Naive thymus-derived CD4-positive, alpha-beta T cell (primary cell): ENCODE results near the gene MYO1H. TPM values are rescaled to one million over a fixed set of nuclear protein-coding genes. Genes with fewer than 3 reads are reported as not detected.

Source experiments
- ATAC-seq: fragments of 150-1000 bp; cut with Tn5 transposase; 2 replicates; pipeline ENCODE4 v1.10.0; 2021; ENCODE audit warnings: mild to moderate bottlenecking, moderate library complexity
- CTCF ChIA-PET: fragments of 350-600 bp; sonication (Branson Sonifier 250); formaldehyde crosslinking; loops from one replicate; lab custom pipeline; 2021; ENCODE audit warnings: antibody characterized with exemption; lab: Charles Lee
- POLR2A ChIA-PET: fragments of 350-600 bp; sonication (Branson Sonifier 250); formaldehyde crosslinking; loops from one replicate; lab custom pipeline; 2021; ENCODE audit warnings: antibody characterized with exemption, inconsistent platforms; lab: Charles Lee
- DNase-seq, 9 donors: peaks; one replicate each; pipeline versions ENCODE4 v3.0.0 to v3.0.0-alpha.2; 2020 to 2022; ENCODE audit warnings: mixed read lengths in 1 of 9
- H3K27ac ChIP-seq: one replicate; pipeline ENCODE4 v1.7.0; 2013; ENCODE audit warnings: mild to moderate bottlenecking, low read depth, low read length, moderate library complexity
- H3K27me3 ChIP-seq, 2 donors: one replicate each; pipeline ENCODE4 v1.7.0; 2013; ENCODE audit warnings: low read length in 2 of 2, mild to moderate bottlenecking in 2 of 2, moderate library complexity in 2 of 2; ENCODE audit not compliant: control insufficient read depth in 2 of 2, insufficient read depth in 2 of 2
- H3K36me3 ChIP-seq, 3 experiments: 1 replicate in 2 of 3; 2 replicates in 1 of 3; pipeline ENCODE4 v1.7.0; 2013; ENCODE audit warnings: low read length in 3 of 3, mild to moderate bottlenecking in 3 of 3, moderate library complexity in 1 of 3; ENCODE audit not compliant: insufficient read depth in 3 of 3, control insufficient read depth in 2 of 3
- H3K4me1 ChIP-seq, 2 donors: one replicate each; pipeline ENCODE4 v1.7.0; 2013; ENCODE audit warnings: low read length in 2 of 2, mild to moderate bottlenecking in 2 of 2, moderate library complexity in 1 of 2; ENCODE audit not compliant: control insufficient read depth in 2 of 2, insufficient read depth in 2 of 2
- H3K4me3 ChIP-seq: 2 replicates; pipeline ENCODE4 v1.7.0; 2013; ENCODE audit warnings: mild to moderate bottlenecking, low read length
- H3K9me3 ChIP-seq, 3 experiments: 1 replicate in 2 of 3; 2 replicates in 1 of 3; pipeline ENCODE4 v1.7.0; 2013; ENCODE audit warnings: low read length in 3 of 3; ENCODE audit not compliant: control insufficient read depth in 2 of 3
- H3K27ac Mint-ChIP-seq, 9 donors: one replicate each; pipeline ENCODE4 v1.8.0; 2020 to 2022; ENCODE audit warnings: mixed read lengths in 9 of 9, mild to moderate bottlenecking in 8 of 9, moderate library complexity in 5 of 9, inconsistent platforms in 2 of 9
- H3K27me3 Mint-ChIP-seq, 5 donors: one replicate each; pipeline ENCODE4 v1.8.0; 2021 to 2022; ENCODE audit warnings: mixed read lengths in 5 of 5, mild to moderate bottlenecking in 1 of 5
- H3K36me3 Mint-ChIP-seq, 5 donors: one replicate each; pipeline ENCODE4 v1.8.0; 2020 to 2022; ENCODE audit warnings: mixed read lengths in 5 of 5, mild to moderate bottlenecking in 3 of 5, inconsistent platforms in 1 of 5
- H3K4me1 Mint-ChIP-seq, 7 donors: one replicate each; pipeline ENCODE4 v1.8.0; 2020 to 2022; ENCODE audit warnings: mixed read lengths in 7 of 7, mild to moderate bottlenecking in 3 of 7, inconsistent platforms in 1 of 7
- H3K4me3 Mint-ChIP-seq, 10 donors: one replicate each; pipeline ENCODE4 v1.8.0; 2020 to 2022; ENCODE audit warnings: mild to moderate bottlenecking in 10 of 10, mixed read lengths in 10 of 10, moderate library complexity in 6 of 10, inconsistent platforms in 2 of 10
- H3K9me3 Mint-ChIP-seq, 11 donors: one replicate each; pipeline ENCODE4 v1.8.0; 2020 to 2022; ENCODE audit warnings: mixed read lengths in 11 of 11, mild to moderate bottlenecking in 4 of 11, inconsistent platforms in 1 of 11, moderate library complexity in 1 of 11
- intact Hi-C, 2 donors: fragments of 100-400 bp; cut with micrococcal nuclease; formaldehyde crosslinking; loops; one replicate each; pipeline ENCODE4 v1.15.1; 2023
- polyA plus RNA-seq, 2 donors: library from polyadenylated mRNA; unstranded; fragments of 300-500 nt; fragmentation: Illumina TruSeq; gene quantifications; one replicate each; pipeline ENCODE4 v1.2.3, GENCODE V29; 2021
- total RNA-seq, 6 experiments: library from RNA in 5 of 6; stranded (reverse) in 5 of 6; gene quantifications; 1 replicate in 5 of 6; 2 replicates in 1 of 6; pipeline ENCODE4 v1.2.3 and lab custom pipeline; 2021 to 2026

The MYO1H gene
- total RNA-seq (under 1 TPM in 1 of 5 experiments, not detected in 4; 0.49 TPM), polyA plus RNA-seq (not detected), total RNA-seq (lab: John Stamatoyannopoulos, UW) (not detected)

GRCh38 chr12:109347589-109347988 lies at the start of gene MYO1H:
Gene MYO1H (plus strand): TSS chr12:109347900. CDS start chr12:109347961, 61 bp downstream.
- CTCF ChIA-PET = no interaction called here
- H3K27me3 Mint-ChIP-seq = peaks cover 13 to 38% (median 21%) of the 10 kb centered on the region in 5 donors
- H3K4me3 Mint-ChIP-seq = no peak within 1 kb of the TSS

GRCh38 chr12:109299849-109300248 lies 47.9 kb upstream of the MYO1H start:
- H3K9me3 Mint-ChIP-seq = no peaks in the 10 kb centered on the region
- H3K4me3 Mint-ChIP-seq = no peak overlapping the region
- Histone ChIP-seq H3K4me1 (no peaks in the 10 kb centered on the region), H3K27me3 (no peaks in the 10 kb centered on the region), H3K9me3 (no peaks in the 10 kb centered on the region), H3K36me3 (no peaks in the 10 kb centered on the region), H3K4me3 (no peak overlapping the region), H3K27ac (no peak overlapping the region)
- no peaks in the 10 kb centered on the region for H3K36me3 Mint-ChIP-seq
- POLR2A ChIA-PET = no interaction called here
- CTCF ChIA-PET = no interaction called here
- no peak for DNase-seq
- H3K27ac Mint-ChIP-seq = no peak overlapping the region
- intact Hi-C loops = no loop called here
- H3K27me3 Mint-ChIP-seq = peaks cover 6 to 54% (median 33%) of the 10 kb centered on the region in 5 donors
- H3K4me1 Mint-ChIP-seq = peaks cover 0 to 2% (median 0%) of the 10 kb centered on the region in 7 donors
- ATAC-seq = no peak

More at GRCh38 chr12:109347589-109347988, at the start of gene MYO1H:
- H3K9me3 Mint-ChIP-seq = peaks cover 0 to 7% (median 0%) of the 10 kb centered on the region in 11 donors
- Histone ChIP-seq H3K4me3 (no peak within 1 kb of the TSS), H3K27ac (no peak within 1 kb of the TSS), H3K9me3 (no peaks in the 10 kb centered on the region), H3K27me3 (peaks cover 0 to 2% of the 10 kb centered on the region in 2 donors), H3K4me1 (no peaks in the 10 kb centered on the region), H3K36me3 (no peaks in the 10 kb centered on the region)
- H3K36me3 Mint-ChIP-seq = no peaks in the 10 kb centered on the region
- intact Hi-C loops = no loop called here
- no peaks in the 10 kb centered on the region for H3K4me1 Mint-ChIP-seq
- DNase-seq (no peak), ATAC-seq (no peak)
- POLR2A ChIA-PET = no interaction called here
- H3K27ac Mint-ChIP-seq = no peak within 1 kb of the TSS

- Mint-ChIP-seq H3K9me3 (no peaks in the 10 kb centered on the region), H3K36me3 (no peaks in the 10 kb centered on the region), H3K27ac (no peak overlapping the region), H3K27me3 (peaks cover 19 to 53% (median 35%) of the 10 kb centered on the region in 5 donors), H3K4me3 (no peak overlapping the region), H3K4me1 (peaks cover 0 to 2% (median 0%) of the 10 kb centered on the region in 7 donors)
- Histone ChIP-seq H3K27ac (no peak overlapping the region), H3K27me3 (no peaks in the 10 kb centered on the region), H3K4me3 (no peak overlapping the region), H3K36me3 (no peaks in the 10 kb centered on the region), H3K4me1 (no peaks in the 10 kb centered on the region), H3K9me3 (no peaks in the 10 kb centered on the region)
- DNase-seq (no peak), ATAC-seq (no peak)
- intact Hi-C loops = no loop called here
- ChIA-PET POLR2A (no interaction called here), CTCF (no interaction called here)
Observed at GRCh38 chr12:109301643-109302168, 46.0 kb upstream of the MYO1H start.

- ChIA-PET POLR2A (no interaction called here), CTCF (interaction anchor here (0.6 kb wide), 1 partner anchor 215 kb away, joined by 4 read pairs; no protein-coding TSS in a partner anchor)
- Mint-ChIP-seq H3K9me3 (no peaks in the 10 kb centered on the region), H3K4me3 (no peak overlapping the region), H3K4me1 (peaks cover 0 to 2% (median 0%) of the 10 kb centered on the region in 7 donors), H3K27ac (no peak overlapping the region), H3K36me3 (no peaks in the 10 kb centered on the region), H3K27me3 (peaks cover 25 to 55% (median 36%) of the 10 kb centered on the region in 5 donors)
- H3K4me1 ChIP-seq = no peaks in the 10 kb centered on the region
- H3K9me3 ChIP-seq = no peaks in the 10 kb centered on the region
- H3K27ac ChIP-seq = no peak overlapping the region
- no peaks in the 10 kb centered on the region for H3K27me3 ChIP-seq
- DNase-seq (no peak), ATAC-seq (no peak)
- no peaks in the 10 kb centered on the region for H3K36me3 ChIP-seq
- intact Hi-C loops = no loop called here
- no peak overlapping the region for H3K4me3 ChIP-seq
Observed at GRCh38 chr12:109302358-109302757, 45.3 kb upstream of the MYO1H start.

- Mint-ChIP-seq H3K36me3 (no peaks in the 10 kb centered on the region), H3K9me3 (no peaks in the 10 kb centered on the region), H3K27me3 (peaks cover 29 to 59% (median 41%) of the 10 kb centered on the region in 5 donors), H3K4me3 (no peak overlapping the region), H3K4me1 (peaks cover 0 to 2% (median 0%) of the 10 kb centered on the region in 7 donors), H3K27ac (no peak overlapping the region)
- Histone ChIP-seq H3K27me3 (no peaks in the 10 kb centered on the region), H3K36me3 (no peaks in the 10 kb centered on the region), H3K4me3 (no peak overlapping the region), H3K27ac (no peak overlapping the region), H3K9me3 (no peaks in the 10 kb centered on the region), H3K4me1 (no peaks in the 10 kb centered on the region)
- CTCF ChIA-PET = interaction anchor here (0.6 kb wide), 1 partner anchor 215 kb away, joined by 4 read pairs; no protein-coding TSS in a partner anchor
- ATAC-seq (no peak), DNase-seq (no peak)
- POLR2A ChIA-PET = no interaction called here
- intact Hi-C loops = no loop called here
Observed at GRCh38 chr12:109302770-109303169, 44.9 kb upstream of the MYO1H start.

- H3K27ac Mint-ChIP-seq = no peak overlapping the region
- intact Hi-C loops = no loop called here
- Histone ChIP-seq H3K9me3 (no peaks in the 10 kb centered on the region), H3K4me3 (no peak overlapping the region), H3K27ac (no peak overlapping the region), H3K36me3 (no peaks in the 10 kb centered on the region), H3K4me1 (no peaks in the 10 kb centered on the region), H3K27me3 (peaks cover 0 to 5% of the 10 kb centered on the region in 2 donors)
- no peak for ATAC-seq
- CTCF ChIA-PET = no interaction called here
- H3K27me3 Mint-ChIP-seq = peaks cover 45 to 69% (median 56%) of the 10 kb centered on the region in 5 donors
- POLR2A ChIA-PET = no interaction called here
- no peaks in the 10 kb centered on the region for H3K9me3 Mint-ChIP-seq
- no peak overlapping the region for H3K4me3 Mint-ChIP-seq
- no peak for DNase-seq
- H3K4me1 Mint-ChIP-seq = peaks cover 0 to 9% (median 3%) of the 10 kb centered on the region in 7 donors
- no peaks in the 10 kb centered on the region for H3K36me3 Mint-ChIP-seq
Observed at GRCh38 chr12:109304485-109304884, 43.2 kb upstream of the MYO1H start.

GRCh38 chr12:109305547-109305946 lies 42.2 kb upstream of the MYO1H start:
- Histone ChIP-seq H3K9me3 (no peaks in the 10 kb centered on the region), H3K4me1 (no peaks in the 10 kb centered on the region), H3K4me3 (no peak overlapping the region), H3K27ac (no peak overlapping the region), H3K27me3 (peaks cover 0 to 5% of the 10 kb centered on the region in 2 donors), H3K36me3 (no peaks in the 10 kb centered on the region)
- CTCF ChIA-PET = no interaction called here
- DNase-seq (no peak), ATAC-seq (no peak)
- H3K36me3 Mint-ChIP-seq = peaks cover 0 to 4% (median 0%) of the 10 kb centered on the region in 5 donors
- H3K27me3 Mint-ChIP-seq = peaks cover 50 to 66% (median 61%) of the 10 kb centered on the region in 5 donors
- H3K4me1 Mint-ChIP-seq = peaks cover 4 to 13% (median 8%) of the 10 kb centered on the region in 7 donors
- H3K27ac Mint-ChIP-seq = no peak overlapping the region
- no peaks in the 10 kb centered on the region for H3K9me3 Mint-ChIP-seq
- intact Hi-C loops = no loop called here
- POLR2A ChIA-PET = no interaction called here
- no peak overlapping the region for H3K4me3 Mint-ChIP-seq
